ENCODE measurements around the gene FBXW5.
A peak's percentile ranks its signal among the peaks of the same experiment; 100 is the strongest.

Gene FBXW5

DNA sequence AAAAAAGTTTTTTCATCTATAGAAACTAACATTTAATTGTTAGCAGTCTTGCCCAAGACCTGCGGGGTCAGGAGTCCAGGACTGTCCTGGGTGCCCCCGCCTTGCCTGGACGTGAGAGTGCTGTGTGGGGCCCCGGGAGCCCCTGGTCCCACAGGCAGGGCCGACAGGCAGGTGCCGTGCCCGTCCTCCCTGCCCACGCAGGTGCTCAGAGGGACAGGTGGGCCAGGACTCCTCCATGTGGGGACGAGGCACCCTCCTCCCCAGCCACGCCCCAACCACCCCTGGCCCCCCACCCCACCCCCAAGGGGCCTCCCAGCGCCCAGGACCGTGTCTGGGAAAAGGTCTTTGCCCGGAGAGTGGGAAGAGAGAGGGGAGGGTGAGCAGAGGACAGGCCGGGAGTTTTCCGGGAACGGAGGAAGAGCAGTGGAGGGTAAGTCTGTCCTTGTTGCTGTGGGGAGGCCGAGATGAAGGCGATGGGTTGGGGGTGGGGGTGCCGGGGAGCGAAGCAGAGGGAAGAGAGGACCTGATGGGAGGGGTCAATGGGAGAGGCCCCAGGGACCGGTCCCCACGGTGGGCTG lies 4.8 kb upstream of the FBXW5 start:
- no peak for DNase-seq

DNA sequence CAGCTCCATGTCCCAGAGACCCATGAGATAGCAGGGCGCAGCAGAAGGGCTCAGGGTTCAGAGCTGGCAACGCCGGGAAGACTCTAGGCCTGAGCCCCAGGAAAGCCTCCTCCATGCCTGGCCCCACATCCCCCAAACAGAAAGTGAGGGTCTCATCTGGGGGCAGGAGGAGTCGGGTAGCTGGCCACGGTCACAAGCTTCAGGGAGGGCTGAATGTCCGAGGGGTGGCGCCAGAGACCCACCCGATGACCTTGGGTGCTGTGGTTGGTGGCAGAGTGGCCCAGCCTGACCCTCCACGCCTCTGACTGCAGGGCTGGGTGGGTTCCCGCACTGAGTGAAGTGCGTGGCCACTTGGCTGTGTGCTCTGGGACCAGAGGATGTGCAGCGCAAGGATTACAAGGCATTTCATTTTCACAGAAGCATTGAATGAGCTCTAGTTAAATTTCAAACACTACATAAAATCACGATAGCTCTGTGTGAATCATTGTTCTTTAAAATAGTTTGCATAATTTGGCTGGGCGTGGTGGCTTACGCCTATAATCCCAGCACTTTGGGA lies 3.5 kb upstream of the FBXW5 start:
- DNase-seq: no peak

DNA sequence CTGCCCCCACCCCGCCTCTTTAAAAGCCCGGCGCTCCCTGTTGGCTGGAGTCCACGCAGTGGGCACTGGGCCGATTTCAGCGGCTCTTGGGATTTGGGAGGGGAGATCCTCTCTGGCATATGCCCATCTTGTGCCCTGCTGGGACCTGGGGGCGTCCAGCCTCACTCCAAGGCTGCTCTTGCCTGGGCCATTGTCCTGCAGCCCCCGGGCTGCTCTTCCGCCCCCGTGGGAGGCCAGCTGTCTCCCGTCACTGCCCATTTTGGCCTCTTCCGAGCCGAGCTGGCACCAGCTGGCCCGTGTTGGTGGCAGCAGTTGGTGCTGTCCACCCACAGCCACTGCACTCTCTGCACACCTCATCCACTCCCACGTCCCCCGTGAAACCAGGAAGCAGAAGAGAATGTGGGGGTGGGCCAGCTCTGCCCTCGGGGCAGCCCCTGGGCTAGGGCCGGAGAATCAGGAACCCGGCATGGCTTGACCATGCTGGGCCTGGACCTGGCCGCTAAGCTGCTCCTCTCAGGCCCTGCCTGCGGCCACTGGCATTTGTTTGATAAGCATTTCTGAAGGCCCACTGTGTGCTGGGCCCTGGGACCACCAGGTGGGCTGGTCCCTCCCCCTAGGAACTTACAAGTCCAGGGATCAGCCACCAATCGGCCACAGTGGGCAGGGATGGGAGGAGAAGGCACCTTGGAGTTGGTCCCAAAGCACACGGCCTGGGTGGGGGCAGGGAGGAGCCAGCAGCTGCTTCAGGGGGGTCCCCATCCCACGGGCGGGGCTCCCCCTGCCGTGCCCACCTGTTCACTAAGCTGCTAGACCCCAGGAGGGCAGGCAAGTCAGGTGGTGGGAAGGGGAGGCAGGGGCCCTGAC lies 2.7 kb upstream of the FBXW5 start:
- peak; percentile 16 for DNase-seq

DNA sequence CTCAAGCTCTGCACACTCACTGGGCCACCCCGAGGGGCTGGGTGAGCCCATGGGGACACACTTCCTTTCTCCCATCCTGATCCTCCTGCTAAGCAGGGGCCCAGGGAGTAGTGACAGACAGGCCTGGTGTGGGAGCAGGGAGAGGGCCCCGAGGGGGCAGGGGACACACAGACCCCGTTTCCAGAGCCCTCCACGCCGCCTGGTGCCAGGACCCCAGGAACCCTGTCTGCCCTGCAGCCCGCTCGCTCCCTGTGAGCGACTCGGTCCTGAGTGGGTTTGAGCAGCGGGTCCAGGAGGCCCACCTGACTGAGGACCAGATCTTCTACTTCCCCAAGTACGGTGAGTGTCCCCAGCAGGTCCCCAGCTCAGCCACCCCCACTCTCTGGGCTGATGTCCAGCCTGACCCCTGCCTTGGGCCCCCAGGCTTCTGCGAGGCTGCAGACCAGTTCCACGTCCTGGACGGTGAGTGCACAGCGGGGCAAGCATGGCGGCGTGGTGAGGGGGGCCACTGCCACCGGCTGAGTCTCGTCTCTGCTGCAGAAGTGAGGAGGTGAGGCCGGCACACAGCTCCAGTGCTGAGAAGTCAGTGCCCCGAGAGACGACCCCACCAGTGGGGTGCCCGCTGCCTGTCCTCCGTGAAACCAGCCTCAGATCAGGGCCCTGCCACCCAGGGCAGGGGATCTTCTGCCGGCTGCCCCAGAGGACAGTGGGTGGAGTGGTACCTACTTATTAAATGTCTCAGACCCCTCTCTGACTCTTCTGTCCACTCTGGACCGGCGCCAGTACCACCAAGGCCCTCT lies 1.9 kb upstream of the FBXW5 start:
- DNase-seq: no peak

DNA sequence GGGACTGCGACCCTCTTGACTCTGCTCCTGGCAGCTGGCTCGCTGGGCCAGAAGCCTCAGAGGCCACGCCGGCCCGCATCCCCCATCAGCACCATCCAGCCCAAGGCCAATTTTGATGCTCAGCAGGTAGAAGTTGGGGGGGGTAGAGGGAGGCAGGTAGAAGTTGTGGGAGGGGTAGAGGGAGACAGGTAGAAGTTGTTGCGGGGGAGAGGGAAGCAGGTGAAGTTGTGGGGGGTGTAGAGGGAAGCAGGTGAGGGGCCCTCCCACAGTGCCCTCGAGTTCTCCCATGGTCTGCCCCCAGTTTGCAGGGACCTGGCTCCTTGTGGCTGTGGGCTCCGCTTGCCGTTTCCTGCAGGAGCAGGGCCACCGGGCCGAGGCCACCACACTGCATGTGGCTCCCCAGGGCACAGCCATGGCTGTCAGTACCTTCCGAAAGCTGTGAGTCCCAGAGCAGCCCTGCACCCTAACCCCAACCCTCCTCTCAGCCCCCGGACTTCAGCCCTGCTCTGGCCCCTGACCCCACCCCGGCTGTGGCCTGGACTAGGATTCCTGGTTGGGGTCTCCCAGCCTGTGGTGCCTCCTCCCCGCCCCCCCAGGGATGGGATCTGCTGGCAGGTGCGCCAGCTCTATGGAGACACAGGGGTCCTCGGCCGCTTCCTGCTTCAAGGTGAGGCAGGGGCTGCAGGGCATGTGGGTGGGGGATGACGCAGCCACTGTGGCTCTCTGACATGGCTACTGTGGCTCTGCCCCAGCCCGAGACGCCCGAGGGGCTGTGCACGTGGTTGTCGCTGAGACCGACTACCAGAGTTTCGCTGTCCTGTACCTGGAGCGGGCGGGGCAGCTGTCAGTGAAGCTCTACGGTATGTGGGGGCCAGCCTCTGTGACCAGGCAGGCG lies 1.0 kb upstream of the FBXW5 start:
- no peak for DNase-seq

DNA sequence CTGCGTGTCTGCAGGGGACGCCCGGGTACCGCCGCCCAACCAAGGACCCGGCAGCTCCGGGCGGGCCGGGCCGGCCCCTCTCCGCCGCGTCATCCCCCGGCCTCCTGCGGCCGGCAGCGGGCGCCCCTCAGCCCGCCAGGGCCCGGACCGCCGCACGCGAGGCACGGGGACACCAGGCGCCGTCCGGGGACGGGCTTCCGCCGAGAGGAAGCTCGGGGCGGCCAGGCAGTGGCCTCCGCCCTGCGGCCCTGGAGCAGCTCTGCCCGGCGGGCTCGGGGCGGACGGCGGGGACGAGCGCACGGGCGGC lies 373 bp downstream of the FBXW5 start:
- DNase-seq: no peak

DNA sequence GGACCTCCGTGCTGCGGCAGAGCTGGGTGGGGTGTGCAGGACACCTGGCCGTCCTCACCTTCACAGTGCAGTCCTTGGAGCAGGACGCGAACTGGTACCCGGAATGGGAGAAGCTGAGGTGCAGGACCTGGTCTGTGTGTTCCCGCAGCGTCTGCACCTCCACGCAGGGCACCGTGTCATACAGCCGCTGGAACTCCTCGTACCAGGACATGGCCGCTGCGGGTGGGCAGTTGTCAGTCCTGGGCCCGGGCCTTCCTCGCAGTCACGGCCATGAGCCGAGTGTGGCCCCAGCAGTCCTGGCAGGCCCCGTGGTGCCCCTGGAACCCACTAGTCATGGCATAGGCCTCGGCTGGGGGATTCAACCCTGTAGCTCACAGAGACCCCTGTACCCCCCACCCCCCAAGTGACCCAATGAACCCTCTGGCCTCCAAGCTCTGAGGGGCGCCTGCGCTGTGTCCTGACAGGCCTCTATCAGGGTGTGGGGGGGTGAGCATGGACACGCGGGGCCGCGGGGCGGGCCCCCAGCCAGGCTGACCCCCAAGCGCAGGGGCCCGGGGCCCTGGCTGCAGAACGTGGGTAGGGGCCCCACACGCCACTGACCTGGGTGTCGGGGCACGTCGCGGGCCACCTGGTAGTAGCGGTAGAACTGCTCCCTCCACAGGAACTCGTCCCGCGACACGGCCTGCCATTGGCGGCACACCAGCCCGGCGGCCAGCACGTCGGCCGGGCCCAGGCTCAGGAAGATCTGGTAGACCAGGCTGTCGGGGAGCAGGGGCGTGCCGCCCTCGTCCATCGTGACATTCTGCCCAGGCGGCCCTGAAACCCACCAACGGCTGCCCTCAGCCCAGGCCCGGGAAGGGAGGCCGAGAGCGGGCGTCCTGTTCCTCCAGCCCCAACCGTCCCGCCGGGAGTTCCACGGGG lies 987 bp downstream of the FBXW5 start:
- peak; percentile 32 for DNase-seq

DNA sequence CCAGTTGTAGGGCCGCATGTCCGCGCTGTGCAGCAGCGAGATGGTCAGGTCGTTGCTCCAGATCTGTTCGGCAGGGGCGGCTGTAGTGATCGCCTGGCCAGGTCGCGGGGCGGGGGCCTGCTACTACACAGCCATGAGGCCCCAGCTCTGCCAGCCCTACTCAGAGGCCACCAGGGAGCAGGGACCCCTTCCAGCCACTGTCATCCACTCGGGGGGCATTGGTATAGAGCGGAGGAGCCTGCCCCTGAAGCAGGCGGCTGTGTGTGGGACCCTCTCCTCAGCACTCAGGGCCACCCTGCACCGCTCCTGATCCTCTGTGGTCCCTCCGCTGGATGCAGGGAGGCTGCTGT lies 1.7 kb downstream of the FBXW5 start:
- DNase-seq: no peak

DNA sequence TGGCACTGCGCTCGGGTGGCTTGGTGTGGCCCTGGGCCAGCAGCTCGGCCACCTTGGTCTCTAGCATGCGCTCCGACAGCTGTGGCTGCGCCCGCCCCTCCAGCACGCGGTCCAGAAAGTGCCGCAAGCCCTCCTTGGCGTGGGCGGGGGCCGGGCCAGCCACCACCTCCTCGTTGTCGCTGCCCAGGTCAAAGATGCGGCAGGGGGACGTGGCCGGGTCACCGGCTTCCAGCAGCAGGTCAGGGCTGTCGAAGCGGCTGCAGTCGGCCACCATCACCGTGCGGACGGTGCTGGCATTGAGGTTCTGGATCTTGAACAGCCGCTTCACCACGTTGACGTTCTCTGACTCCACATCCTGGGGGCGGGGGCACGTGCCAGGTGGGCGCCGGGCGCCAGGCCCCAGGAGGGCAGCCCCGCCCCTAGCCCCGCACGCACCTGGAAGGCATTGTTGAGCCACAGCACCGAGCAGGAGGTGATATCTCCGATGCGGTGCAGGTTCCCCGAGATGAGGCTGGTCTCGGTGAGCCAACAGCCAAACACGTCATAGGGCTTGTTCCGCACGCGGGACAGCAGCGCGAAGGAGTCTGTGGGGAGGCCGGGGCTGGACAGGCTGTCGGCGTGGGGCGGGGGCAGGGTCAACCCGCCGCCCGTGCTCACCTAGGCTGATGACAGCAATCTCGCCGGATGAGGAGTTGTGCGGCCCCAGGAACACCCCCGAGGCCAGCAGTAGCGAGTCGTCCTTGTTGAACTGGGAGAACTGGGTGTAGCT lies 2.2 kb downstream of the FBXW5 start:
- DNase-seq: no peak

DNA sequence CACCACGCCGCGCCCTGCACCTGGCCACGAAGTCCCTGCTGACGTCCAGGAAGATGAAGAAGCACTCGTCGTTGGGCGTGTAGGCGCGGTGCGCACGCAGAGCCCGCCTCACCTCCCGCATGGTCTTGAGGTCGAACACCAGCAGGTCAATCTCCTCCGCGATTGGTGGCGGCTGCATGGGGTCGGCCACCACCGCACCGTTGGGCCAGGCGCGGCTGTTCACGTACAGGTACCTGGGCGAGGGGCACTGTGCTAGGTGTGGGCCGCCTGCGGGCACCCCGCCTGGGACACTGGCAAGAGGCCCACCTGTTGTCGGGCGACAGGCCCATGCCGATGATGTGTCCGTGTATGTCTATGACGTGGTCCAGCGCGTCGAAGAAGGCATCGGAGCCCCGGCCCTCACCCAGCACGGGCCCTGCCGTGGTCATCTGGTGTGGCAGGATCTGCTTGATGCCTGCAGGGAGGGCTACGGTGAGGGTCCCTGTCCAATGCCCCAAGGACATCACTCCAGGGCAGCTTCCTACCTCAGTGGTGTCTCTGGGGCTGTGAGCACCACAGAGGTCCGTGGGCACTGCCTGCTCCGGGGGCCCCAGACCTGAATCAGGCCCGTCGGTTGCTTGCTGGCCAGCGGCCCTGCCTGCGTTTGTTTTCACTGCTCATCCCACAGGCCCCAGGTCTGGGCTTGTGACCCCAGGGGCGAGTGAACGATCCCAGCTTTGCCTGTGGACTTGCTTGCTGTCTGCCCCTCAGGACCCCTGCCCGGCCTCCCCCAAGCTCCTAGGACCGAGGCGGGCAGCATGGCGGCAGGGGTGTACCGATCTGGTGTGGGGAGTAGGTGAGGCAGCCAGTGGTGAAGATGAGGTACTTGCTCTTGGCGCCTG lies 3.1 kb downstream of the FBXW5 start:
- DNase-seq: no peak

DNA sequence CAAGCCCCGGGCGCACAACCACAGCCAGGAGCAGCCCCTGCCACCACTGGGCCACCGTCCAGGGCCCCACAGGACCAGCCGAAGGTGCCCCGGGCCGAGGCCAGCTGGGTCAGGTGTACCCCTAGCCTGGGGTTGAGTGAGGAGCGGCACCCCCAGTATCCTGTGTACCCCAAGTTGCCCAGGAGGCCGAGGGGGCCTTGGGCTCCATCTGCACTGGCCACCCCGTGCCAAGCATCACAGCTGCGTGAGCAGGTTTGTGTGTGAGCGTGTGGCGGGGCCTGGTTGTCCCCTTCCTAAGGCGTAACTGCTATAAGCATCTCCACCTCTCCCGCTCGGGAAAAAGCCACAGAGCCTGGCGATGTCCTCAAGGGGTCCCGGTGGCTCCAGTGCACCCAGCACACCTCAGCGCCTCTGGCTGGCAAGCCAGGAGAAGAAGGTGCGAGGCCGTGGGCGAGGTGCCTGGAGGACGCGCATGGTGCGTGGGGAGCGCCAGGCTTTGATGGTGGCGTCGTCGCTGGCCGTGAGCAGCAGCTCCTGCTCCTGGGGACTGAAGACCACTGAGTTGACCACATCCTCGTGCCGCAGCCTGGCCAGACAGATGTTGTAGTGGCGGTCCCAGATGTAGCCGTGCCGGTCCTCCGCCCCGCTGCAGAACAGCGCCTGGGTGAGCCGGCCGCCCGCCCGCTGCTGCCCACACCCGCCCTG lies 3.9 kb downstream of the FBXW5 start:
- DNase-seq: no peak

DNA sequence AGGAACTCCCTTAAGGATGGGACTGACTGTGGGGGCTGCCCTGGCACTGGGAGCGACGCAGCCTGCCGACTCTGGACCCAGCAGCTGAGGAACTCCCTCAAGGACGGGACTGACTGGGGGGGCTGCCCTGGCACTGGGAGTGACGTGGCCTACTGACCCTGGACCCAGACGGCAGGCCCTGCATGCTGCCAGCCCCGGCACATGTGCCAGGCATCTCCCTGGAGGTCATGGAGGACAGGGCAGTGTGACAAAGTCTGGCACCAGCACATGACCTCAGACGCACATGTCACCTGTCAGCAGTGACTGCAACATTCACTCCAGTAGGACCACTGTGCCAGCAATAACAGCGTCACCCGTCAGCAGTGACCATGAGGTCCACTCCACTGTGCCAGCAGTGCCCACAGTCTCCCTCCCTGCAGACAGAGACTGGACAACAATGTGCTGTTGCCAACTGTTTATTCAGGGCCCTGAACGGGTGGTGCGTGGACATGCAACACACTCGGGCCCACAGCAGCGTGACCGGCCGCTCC lies 4.5 kb downstream of the FBXW5 start:
- no peak for DNase-seq

DNA sequence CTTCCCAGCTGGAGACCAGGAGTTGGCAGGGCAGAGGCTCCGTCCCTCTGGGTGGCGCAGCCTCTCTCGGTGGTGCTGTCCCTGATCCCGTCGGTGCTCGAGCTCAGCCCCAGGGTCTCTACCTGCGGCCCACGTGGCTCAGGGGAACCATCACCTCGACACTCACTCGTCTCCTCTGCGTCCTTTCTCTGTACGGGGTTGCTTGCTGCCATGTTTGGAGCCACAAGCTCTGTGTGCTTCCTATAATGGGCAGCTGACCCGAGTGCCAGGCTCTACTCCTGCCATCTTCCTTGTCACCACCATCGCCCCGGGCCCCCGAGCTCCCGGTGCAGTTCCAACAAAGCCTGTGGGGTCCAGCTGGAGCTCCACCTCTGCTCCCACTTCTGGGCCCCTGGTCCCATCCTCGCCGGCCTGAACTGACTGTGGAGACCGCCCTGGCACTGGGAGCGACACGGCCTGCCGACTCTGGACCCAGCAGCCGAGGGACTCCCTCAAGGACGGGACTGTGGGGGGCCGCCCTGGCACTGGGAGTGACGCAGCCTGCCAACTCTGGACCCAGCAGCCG lies 5.0 kb downstream of the FBXW5 start:
- no peak for DNase-seq

DNA sequence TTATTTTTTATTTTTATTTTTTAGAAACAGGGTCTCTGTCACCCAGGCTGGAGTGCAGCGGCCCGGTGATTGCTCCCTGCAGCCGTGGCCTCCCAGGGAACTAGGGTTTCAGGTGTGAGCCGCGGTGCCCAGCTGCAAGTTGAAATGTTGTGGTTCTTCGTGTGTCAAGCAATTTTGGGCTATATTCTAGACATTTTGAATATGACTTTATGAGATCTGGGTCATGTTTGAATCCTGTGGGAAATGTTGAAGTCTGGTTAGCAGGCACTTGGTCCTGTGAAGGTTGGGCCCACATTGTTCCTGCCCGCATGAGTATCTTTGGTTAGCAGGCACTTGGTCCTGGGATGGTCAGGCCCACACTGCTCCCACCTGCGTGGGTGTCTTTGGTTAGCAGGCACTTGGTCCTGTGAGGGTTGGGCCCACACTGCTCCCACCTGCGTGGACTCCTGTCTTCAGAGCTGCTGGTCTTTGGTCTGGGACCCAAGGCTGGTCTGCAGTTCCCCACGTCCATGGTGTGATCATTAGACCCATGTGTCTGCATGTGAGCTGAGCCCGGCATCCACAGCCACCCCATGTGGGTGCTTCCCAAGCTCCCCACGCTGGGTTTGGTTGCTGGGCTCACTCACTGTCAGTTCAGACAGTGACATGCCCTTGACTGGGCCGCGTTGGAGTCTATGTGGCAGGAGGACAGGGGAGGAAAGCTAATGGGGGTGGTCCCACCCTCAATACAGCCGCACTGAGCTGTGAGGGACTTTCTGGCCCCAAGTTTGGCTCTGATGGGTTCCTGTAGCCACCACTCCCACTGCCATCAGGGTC lies 7.1 kb downstream of the FBXW5 start:
- no peak for DNase-seq

DNA sequence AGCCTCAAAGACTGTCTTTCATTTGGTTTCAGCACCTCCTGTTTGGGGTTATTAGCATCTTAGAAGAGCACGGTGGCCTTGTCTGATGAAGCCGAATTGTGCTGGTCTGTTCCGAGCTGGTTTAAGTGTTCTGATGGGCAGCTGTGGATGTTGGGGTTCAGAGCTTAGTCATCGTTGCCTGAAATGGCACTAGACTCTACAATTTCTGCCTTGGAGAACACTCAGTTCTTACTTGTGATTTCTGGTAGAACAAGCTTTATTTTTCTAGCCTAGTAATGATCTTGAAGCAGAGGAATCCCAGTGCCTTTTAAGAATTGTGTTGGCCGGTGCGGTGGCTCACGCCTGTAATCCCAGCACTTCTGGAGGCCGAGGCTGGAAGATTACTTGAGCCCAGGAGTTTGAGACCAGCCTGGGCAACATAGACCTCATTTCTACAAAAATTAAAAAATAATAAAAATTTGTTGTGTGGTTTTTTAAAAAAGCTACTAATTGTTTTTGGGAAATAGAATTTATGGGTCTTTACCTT lies 7.8 kb downstream of the FBXW5 start:
- DNase-seq: no peak

DNA sequence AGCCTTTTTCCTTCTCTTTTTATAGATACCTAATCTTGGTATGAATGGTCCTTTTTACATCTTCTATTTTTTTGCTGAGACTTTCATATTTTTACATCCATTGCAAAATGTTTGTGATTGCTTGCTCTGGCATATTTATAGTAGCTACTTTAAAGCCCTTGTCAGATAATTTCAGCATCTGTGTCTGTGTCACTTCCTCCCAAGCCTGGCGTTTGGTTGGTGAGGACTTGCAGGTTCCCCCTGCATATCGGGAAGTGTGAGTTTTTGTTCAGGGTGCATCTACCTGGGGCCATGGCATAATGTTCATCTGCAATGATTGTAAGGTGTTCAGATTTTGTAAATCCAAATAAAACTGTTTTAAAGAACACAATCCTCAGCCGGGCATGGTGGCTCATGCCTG lies 8.9 kb downstream of the FBXW5 start:
- no peak for DNase-seq

DNA sequence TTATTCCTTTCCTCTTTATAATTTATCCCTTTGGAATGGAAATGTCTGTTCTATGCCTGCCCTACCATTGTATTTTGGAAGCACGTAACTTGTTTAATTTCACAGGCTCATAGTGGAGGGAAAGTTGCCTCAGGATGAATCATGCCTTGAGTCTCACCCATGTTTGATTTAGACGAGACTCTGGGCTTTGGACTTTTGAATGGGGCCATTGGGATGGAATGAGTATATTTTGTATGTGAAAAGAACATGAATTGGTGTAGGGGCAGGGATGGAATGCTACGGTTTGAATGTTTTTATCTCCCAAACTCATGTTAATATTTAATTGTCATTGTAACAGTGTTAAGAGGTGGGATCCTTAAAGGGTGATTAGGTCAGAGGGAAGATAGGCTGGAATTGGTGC lies 10.3 kb downstream of the FBXW5 start:
- no peak for DNase-seq
